Tibial artery (tissue), 4 donors: ENCODE results near the gene RARB.

Experiments used
- DNase-seq, 2 donors: peaks; one replicate each; pipeline ENCODE4 v3.0.0-alpha.2; 2019
- H3K27ac ChIP-seq, 2 donors: fragments of 200-600 bp; sonication (generic) in 1 of 2; 1 replicate in 1 of 2; 2 replicates in 1 of 2; pipeline ENCODE4 v1.5.1; 2018 to 2019; ENCODE audit warnings: mild to moderate bottlenecking in 1 of 2
- H3K27me3 ChIP-seq, 2 donors: fragments of 200-600 bp; sonication (generic) in 1 of 2; one replicate each; pipeline versions ENCODE4 v1.5.1 to v1.6.0; 2016 to 2019
- H3K36me3 ChIP-seq, 3 donors: fragments of 200-600 bp; sonication (generic) in 2 of 3; one replicate each; pipeline ENCODE4 v1.5.1; 2016 to 2019; ENCODE audit warnings: mild to moderate bottlenecking in 2 of 3
- H3K4me1 ChIP-seq, 4 donors: fragments of 200-600 bp; sonication (generic) in 2 of 4; 1 replicate in 3 of 4; 2 replicates in 1 of 4; pipeline ENCODE4 v1.5.1; 2016 to 2019
- H3K4me3 ChIP-seq, 2 donors: fragments of 200-600 bp; sonication (generic) in 1 of 2; 1 replicate in 1 of 2; 2 replicates in 1 of 2; pipeline ENCODE4 v1.5.1; 2018 to 2019; ENCODE audit warnings: mild to moderate bottlenecking in 2 of 2
- H3K9me3 ChIP-seq, 3 donors: fragments of 200-600 bp; sonication (generic) in 1 of 3; one replicate each; pipeline ENCODE4 v1.5.1; 2016 to 2019
- intact Hi-C: fragments of 100-400 bp; cut with DNase I; formaldehyde crosslinking; loops from one replicate; pipeline ENCODE4 v1.15.0; 2023; ENCODE audit warnings: low total_unique reads
- TF ChIP-seq, protein P1 (sequence below), 2 experiments: fragments of 200-600 bp in 1 of 2; fragments of 450-650 bp in 1 of 2; IDR thresholded peaks; one replicate each; pipeline ENCODE4 v1.5.1; 2017 to 2019; ENCODE audit warnings: antibody characterized with exemption in 2 of 2, mild to moderate bottlenecking in 1 of 2, moderate library complexity in 1 of 2

RARB gene

DNA sequence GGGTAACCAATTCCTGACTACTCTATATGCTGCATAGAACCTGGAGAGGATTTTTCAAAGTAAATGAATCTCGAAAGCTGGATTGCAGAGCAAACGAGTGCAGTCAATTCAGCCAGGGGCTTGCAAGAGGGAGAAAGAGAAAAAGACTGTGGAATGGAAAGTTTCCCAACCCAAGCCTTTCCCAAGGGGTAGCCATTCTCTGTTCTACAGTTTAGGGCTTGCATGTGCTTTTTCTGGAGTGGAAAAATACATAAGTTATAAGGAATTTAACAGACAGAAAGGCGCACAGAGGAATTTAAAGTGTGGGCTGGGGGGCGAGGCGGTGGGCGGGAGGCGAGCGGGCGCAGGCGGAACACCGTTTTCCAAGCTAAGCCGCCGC is 511 bp upstream of the RARB start:
- no peaks in the 10 kb centered on the region for H3K36me3 ChIP-seq
- intact Hi-C loops = loop anchor here (5.0 kb wide), 1 partner anchor 165 kb away; no protein-coding TSS in a partner anchor
- peak overlapping the region; percentile 66 to 78 for H3K4me3 ChIP-seq
- H3K4me1 ChIP-seq = peaks cover 0 to 33% (median 5%) of the 10 kb centered on the region in 4 donors
- no peaks in the 10 kb centered on the region for H3K27me3 ChIP-seq
- H3K27ac ChIP-seq = peak overlapping the region; percentile 79 to 85
- H3K9me3 ChIP-seq = no peaks in the 10 kb centered on the region
- DNase-seq = no peak
- TF ChIP-seq, protein P1, sequence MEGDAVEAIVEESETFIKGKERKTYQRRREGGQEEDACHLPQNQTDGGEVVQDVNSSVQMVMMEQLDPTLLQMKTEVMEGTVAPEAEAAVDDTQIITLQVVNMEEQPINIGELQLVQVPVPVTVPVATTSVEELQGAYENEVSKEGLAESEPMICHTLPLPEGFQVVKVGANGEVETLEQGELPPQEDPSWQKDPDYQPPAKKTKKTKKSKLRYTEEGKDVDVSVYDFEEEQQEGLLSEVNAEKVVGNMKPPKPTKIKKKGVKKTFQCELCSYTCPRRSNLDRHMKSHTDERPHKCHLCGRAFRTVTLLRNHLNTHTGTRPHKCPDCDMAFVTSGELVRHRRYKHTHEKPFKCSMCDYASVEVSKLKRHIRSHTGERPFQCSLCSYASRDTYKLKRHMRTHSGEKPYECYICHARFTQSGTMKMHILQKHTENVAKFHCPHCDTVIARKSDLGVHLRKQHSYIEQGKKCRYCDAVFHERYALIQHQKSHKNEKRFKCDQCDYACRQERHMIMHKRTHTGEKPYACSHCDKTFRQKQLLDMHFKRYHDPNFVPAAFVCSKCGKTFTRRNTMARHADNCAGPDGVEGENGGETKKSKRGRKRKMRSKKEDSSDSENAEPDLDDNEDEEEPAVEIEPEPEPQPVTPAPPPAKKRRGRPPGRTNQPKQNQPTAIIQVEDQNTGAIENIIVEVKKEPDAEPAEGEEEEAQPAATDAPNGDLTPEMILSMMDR (IDR thresholded peaks at IDR 0.05) = no peak

DNA sequence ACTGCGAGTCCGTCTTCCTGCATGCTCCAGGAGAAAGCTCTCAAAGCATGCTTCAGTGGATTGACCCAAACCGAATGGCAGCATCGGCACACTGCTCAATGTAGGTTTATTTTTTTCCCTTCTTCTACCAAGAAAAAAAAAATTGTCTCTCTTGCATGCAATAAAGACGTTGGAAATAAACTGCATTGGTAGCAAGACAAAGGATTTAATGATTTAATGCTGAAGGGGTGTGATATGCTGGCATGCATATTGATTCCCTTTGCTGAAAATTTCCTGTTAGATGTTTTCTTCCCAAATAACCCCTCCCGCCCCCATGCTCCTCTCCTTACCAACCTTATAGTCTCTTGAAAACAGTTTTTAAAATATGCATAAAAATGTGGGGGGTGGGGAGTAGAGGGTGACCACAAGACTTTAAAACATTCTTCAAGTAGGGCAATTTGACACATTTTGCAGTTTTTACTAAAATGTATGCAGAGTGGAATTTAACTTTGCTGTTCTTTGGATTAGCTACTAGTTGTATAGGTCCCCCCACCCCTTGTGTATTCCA is 799 bp downstream of the RARB start:
- no peak for DNase-seq
- peaks cover 0 to 40% (median 7%) of the 10 kb centered on the region in 4 donors for H3K4me1 ChIP-seq
- H3K27me3 ChIP-seq = no peaks in the 10 kb centered on the region
- H3K27ac ChIP-seq = peak overlapping the region; percentile 79 to 85
- H3K9me3 ChIP-seq = no peaks in the 10 kb centered on the region
- no peaks in the 10 kb centered on the region for H3K36me3 ChIP-seq
- H3K4me3 ChIP-seq = peak overlapping the region; percentile 66 to 78
- intact Hi-C loops = loop anchor here (5.0 kb wide), 1 partner anchor 163 kb away; no protein-coding TSS in a partner anchor
- TF ChIP-seq, protein P1 (IDR thresholded peaks at IDR 0.05) = no peak

DNA sequence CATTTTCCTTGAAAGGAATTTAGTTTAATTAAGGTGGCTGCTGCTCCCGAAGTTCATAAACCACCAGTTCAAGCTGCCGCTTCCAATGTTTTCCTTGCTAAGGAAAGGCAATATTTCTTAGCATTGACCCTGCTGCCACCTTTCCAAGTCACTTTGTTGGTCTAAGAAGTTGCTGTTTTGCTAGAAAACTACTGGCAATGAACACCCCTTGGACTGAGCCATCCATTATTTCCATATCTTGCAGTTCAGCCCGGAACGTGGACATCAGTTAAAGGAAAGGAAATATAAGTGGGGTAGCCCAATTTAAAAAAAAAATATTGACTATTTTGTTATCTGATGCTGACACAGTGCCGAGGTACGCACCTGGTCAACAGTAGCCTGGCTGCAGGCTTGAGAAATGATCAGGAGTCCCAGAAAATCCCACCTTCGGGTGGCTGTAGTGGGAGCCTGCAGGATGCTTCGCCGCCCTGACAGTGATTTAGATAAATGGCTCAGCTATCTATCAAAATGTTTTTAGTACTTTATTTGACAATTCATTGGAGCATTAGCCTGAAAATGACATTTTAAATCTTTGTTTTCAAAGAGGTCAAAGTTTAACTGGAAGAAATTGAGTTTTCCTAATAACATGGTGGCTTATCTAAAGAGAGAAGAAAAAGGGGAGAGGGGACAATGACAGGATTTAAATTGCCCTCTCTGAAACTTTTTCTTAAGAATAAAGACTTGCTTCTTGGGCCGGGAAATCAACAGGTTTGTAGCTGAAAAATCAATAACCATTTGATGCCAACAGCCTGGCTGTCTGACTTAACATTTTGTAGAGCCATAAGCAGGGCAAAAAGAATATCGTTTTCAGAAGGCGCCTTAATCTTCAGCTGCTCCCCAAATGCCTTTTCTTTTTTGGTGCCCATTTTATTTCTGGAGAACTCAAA is 1.6 kb downstream of the RARB start:
- TF ChIP-seq, protein P1 (IDR thresholded peaks at IDR 0.05) = no peak
- no peak for DNase-seq
- intact Hi-C loops = loop anchor here (5.0 kb wide), 2 partner anchors 38 to 163 kb away; no protein-coding TSS in a partner anchor
- Histone ChIP-seq H3K36me3 (no peaks in the 10 kb centered on the region), H3K27me3 (no peaks in the 10 kb centered on the region), H3K9me3 (no peaks in the 10 kb centered on the region), H3K4me3 (peak overlapping the region; percentile 66 to 78), H3K27ac (peak overlapping the region; percentile 79 to 85), H3K4me1 (peaks cover 0 to 40% (median 6%) of the 10 kb centered on the region in 4 donors)

DNA sequence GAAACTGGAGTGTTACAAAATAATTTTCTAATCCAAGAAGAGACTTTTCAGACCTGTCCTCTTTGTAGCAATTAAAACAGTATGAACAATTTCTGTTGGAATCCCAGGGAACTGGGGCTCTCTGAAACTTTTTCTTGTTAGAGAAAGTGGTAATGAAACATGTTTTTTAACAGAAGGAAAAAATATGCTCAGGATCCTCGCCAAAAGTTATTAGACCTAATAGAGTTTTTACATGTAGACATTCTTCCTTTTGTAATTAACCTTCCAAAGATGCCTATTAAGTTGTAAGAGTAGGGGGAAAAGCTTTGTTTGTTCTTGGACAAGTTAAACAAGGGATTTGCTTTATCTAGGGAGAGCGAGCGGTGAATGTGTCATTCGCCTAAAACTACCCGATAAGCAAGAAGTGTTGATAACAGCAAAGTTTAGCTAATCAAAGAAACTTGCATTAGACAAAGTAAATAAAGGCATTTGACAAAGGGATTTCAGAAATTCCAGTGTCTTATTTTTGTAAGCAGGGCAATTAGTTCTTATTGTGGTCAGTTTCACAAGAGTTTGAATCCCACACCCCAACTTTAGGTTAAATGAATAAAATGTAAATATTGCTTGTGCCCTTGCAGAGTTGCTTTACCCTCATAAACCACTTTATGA is 2.3 kb downstream of the RARB start:
- Histone ChIP-seq H3K9me3 (no peaks in the 10 kb centered on the region), H3K36me3 (no peaks in the 10 kb centered on the region), H3K4me1 (peaks cover 0 to 46% (median 6%) of the 10 kb centered on the region in 4 donors), H3K27me3 (no peaks in the 10 kb centered on the region), H3K4me3 (peak overlapping the region; percentile 66 to 78), H3K27ac (peak overlapping the region; percentile 79 to 85)
- TF ChIP-seq, protein P1 (IDR thresholded peaks at IDR 0.05) = no peak
- no peak for DNase-seq
- intact Hi-C loops = loop anchor here (5.0 kb wide), 1 partner anchor 37 kb away; no protein-coding TSS in a partner anchor

DNA sequence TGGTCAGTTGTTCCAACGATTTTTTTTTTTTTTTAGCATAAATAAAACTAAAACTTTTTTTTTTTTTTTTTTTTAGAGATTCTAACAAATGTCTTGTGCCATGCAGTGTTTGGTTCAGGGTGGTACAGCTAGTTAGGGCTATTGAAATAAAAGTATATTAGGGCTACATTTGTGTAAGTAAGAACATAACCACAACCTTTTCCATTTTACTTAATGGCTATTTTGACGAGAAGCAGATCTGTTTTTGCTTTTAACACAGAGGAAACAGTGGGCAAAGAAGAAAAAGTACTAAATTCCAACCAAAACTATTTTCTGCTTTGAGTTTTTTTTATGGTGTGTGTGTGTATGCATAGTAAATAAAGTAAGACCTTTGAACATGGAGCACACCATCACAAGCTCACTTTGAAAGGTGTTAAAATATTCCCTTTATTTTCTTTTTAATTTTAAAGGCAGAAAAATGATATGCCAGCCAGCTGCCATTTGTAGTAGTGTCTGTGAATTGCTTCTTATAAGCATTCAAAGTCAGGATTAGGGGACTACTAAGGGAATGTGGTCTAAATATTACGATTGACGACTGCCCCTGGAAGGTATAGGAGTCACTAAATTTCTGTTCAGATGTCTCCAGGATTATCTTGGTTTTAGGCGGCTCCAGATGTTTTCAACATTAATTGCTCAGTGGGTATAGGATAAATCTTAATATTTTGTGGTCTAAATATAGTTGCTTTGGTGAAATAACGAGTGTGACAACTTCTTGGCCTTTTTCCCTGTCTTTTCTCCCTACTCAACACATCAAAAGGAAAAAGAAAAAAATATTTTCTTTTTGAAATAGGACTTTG is 3.1 kb downstream of the RARB start:
- peaks cover 0 to 52% (median 6%) of the 10 kb centered on the region in 4 donors for H3K4me1 ChIP-seq
- no peaks in the 10 kb centered on the region for H3K9me3 ChIP-seq
- H3K36me3 ChIP-seq = no peaks in the 10 kb centered on the region
- TF ChIP-seq, protein P1 (IDR thresholded peaks at IDR 0.05) = no peak
- H3K27me3 ChIP-seq = no peaks in the 10 kb centered on the region
- intact Hi-C loops = loop anchor here (5.0 kb wide), 1 partner anchor 36 kb away; no protein-coding TSS in a partner anchor
- no peak for DNase-seq
- H3K4me3 ChIP-seq = peak overlapping the region; percentile 66 to 78
- peak overlapping the region; percentile 79 to 85 for H3K27ac ChIP-seq
